GM18867 (cell line): ENCODE measurements around the gene GRB10.

Experiments used
- ATAC-seq: cut with Tn5 transposase; IDR thresholded peaks from one replicate; pipeline ENCODE4 v1.9.1; 2021; ENCODE audit warnings: mild to moderate bottlenecking, moderate library complexity; ENCODE audit not compliant: unreplicated experiment

The GRB10 gene

DNA sequence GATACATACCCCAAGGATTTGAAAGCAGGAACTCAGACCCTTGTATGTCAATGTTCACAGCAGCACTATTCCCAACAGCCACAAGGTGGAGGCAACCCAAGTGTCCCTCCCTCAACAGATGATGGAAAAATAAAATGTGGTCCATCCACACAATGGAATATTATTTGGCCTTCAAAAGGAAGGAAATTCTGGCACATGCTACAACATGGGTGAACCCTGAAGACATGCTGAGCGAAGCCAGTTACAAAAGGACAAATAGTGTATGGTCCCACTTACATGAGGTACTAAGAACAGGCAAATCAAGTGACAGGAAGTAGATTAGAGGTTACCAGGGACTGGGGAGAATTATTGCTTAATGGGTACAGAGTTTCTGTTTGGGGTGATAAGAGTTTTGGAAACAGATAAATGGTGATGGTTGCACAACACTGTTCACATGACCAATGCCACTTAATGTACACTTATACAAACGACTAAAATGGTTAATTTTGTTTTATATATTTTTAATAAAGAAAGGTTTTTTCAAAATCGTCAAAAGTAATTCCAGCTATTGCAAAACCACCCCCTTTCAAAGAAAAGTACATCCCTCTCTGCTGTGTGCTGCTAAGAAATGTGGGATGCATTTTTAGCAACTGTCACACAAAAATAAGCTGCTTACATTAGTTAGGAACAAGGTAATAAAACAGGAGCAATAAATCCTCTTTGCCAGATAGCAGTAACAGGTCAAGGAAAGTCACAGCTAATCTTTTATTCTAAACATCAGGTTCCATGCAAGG is 85.7 kb downstream of the GRB10 start:
- peak; percentile 57 for ATAC-seq

DNA sequence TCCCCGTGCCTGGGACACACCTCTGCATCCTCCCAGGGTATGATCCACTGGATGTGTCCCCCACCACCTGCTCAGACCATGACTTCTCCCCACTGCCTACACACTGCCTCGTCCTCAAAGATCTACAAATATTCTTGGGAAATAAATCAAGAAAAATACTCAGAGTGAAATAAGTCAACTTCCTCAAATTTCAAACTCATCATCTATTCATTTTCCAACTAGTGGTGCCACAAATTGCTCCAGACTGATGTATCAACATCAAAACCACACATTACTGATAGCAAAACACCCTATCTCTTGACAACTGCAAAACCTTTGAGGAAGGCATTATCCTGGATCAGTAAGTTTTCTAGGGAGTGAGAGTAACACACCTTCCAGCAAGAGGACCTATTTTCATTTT is 87.7 kb downstream of the GRB10 start:
- no peak for ATAC-seq

DNA sequence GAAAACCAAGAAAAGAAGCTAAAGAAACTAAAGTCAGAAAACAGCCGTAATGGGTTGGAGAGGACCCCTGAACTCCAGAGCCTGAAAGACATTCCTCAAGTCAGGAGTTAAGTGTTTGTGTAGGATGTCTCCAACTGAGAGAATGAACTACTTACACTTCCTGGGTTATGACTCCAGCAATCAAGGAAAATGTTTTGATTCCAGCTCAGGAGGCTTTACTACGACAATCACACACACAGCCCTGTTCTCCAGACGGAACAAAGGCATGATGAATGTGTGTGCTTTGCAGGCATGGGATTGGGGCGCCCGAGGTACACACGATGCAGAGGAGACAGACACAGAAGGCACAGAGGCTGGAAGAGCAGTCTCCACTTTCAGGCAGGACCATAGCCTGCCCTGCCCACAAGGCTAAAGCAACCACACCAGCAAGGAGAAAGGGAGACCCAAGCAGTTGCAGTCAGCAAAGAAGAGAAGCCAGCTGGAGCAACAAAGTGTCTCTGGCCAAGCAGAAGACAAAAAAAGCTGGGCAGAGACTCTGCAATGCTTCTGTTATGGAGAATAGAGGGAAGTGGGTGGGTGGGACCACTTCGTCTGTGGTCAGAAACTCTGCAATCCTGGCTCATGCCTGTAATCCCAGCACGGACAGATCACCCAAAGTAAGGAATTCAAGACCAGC is 89.1 kb downstream of the GRB10 start:
- no peak for ATAC-seq

DNA sequence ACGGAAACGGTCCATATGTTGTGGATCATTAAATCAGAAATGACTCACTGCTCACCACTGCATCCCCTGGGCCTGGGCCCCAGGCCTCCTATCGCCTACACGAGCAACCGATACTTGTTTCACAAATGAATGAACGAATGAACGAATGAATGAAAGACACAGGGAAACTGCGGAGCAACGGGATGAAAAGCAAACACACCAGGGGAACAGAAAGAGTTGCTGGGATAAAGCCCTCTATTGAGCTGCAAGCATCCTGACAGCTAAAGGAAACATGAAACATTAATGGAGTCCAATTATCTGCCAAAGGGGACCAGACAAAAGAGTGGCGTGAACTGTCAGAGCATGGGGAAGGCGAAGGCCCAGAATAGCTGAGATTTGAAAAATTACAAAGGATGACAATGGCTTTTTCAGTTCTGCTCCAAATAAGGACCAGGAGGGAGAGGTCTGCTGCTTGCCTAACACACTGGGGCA is 92.1 kb downstream of the GRB10 start:
- no peak for ATAC-seq

DNA sequence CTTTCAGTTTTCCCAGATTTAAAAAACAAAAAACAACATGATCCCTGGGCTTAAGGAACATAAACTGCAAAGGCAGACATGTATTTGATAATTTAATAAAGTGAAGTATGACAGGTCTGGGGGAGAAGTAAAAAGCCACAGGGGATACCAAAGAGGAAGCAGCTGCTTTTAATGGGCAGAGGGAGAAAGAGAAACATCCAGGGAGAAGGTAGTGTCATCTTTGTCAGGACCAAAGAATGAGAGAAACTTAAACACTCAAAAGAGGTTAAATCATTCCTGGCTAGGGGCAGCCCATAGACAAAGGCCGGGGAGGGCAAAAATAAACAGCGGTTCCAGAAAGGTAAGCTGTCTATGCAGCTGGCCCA is 94.5 kb downstream of the GRB10 start:
- ATAC-seq, result no peak

DNA sequence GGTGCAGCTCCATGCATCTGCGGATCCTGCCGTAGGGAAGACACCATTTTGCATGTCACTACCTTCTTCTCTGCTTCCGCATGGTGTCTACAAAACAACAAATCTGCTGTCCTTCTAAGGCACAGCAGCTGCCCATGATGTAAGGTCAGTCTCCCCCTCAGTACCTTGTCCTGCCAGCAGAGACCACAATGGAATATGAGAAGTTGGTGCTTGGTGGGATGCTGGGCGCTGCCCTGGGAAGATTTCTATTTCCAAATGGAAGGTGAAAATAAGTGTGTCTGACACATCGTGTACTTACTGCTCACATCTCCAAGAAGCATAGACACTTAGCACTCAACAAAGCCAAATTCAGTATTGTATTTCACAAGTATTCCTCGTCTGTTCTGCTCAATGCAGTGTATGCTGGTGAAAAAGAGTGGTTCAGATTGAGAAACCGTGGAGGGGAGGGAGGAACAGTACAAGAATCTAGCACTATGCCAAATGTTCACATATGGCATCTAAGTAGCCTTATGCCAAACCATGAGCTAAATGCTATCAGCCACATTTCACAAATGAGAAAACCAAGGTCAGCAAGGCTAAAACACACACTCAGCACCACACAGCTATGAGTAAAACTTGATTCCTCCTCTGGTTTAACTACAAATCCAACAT is 95.0 kb downstream of the GRB10 start:
- ATAC-seq, result no peak

DNA sequence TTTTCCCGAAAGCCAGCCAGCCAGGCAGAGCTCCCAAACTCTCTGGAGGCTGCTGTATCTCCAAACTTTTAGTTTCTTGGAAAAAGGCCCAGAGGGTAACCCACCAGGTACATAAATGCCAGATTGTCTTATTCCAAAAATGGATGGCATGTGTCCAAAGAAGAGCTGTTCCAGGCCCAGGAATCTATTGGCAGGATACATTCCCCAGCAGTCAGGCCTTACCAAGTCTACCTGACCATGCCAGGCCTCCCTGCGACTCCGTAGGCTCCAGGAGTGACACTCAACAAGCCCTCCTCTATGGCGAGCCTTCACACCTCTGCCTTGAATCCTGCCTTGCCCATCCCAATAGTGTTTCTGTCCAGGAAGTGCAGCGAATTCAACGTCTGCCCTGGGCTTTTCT is 95.6 kb downstream of the GRB10 start:
- no peak for ATAC-seq

DNA sequence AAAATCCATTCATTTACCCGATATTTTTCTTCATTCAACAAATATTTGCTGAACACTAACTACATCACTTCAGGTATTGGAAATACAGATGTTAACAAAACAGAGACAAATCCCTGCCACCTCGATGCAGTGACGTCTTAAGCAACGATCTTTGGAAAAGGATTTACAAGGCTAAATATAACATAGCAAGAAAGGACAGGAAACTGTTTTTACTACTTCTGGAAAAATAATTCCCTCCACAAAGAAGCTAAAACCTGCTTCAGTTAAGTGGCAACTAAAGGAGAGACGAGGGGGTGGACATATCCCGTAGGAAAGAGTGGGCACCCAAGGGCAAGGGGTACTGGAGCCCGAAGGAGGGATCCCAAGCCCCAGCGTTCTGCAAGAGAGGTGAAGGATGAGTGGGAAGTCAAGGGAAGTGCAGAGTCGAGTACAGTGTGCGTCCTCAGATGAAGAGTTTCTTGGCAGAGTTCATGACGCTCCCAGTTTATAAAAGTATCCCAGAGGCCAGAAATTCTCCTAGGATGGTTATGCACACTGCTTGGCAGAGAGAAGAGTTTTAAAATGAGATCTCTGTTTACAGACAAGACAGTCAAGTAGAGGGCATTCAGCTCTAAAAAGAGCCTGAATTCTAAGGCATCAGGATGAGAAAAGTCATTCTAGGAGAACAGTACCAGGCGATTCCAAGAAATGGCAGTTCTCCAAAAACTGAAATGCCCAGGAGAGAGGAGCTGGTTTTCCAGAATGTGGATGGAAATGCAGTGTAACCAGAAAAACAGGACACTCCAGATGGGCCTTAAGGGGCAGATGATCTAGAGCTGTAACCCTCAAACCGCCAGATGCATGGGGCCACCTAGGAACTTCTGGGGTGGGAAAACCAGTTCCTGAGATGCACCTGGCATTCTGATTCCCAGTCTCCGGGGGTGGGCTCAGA is 97.3 kb downstream of the GRB10 start:
- no peak for ATAC-seq

DNA sequence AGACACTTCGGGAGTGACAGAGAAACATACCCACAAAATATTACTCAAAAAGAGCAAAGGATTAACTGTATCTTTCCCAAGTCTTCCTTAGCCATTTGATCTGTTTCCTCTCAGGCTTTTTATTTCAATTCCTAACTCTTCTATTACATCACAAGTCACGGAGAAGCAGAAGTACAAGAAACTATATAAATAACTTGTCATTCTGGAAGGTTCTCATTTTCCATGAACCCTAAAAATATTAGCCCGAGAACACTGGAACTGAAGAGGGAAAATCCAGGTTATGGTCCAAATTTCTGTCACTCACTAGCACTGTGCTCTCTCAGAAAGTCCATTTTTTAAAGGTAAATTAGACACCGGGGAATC is 98.0 kb downstream of the GRB10 start:
- ATAC-seq, result no peak

DNA sequence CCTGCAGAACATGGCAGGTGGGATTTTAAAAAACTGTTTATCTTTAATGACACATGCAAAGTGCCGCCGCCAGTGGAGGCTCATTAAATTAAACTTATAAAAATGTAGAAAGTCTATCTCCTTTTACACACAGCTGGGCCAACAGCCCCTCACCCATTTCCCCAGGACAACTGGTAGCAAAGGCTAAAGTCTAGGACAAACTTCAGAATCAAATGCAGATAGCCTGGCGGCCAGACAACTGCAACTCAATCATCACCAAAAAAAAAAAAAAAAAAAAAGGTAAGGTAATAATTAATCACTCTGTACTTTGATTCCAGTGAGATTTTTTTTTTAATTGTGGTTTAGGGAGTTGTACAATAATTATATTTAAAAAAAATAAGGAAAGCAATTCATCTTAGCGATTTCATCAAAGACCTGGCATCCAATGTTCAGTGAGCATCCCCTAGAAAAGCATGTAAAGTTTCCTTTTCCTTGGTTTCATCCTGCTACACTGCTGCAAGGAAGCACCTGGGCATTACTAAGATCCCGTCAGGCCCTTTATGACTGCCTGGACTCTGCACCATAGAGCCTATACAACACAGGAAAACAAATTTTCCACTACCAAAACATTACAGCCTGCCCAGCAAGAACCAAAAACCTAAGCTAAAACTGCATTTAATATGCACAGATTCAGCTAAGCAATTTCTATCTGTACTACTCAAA is 98.5 kb downstream of the GRB10 start:
- ATAC-seq, result no peak

DNA sequence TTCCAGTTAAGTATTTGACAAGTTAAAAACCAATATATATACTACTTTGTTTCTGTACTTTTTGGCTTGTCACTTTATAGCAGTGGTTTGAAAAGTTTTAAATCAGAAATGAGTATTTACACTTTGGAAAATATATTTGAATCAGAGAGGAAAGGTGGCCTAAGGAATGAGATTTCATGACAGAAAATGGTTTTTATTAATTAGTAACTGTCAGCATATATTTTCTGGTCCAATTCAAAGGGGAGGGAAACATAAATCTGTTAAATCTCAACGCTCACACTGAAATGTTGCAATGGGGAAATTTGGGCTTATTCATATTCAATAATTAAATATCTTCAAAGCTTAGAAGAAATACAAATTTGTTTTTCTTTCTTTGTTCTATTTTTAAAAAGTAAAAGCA is 100.1 kb downstream of the GRB10 start:
- ATAC-seq, result no peak

DNA sequence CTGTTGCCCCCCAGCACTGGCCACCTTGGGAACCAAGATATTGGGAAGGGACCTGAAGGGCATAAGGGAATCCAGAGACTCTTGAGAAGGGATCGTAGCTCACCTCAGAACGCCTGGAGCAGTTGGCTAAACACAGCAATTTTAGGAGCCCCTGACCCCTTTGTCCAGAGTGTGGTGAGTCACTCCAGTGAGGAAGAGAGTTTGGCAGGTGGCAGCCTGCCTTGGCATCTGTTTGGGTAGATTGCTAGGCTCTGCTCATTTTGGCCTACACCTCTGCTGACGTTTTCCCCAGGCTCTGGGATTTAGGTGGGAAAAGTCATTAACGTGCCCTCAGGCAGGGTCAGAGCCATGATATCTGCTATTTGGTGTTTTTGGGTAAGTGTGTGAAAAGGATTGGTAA is 100.6 kb downstream of the GRB10 start:
- ATAC-seq, result no peak

DNA sequence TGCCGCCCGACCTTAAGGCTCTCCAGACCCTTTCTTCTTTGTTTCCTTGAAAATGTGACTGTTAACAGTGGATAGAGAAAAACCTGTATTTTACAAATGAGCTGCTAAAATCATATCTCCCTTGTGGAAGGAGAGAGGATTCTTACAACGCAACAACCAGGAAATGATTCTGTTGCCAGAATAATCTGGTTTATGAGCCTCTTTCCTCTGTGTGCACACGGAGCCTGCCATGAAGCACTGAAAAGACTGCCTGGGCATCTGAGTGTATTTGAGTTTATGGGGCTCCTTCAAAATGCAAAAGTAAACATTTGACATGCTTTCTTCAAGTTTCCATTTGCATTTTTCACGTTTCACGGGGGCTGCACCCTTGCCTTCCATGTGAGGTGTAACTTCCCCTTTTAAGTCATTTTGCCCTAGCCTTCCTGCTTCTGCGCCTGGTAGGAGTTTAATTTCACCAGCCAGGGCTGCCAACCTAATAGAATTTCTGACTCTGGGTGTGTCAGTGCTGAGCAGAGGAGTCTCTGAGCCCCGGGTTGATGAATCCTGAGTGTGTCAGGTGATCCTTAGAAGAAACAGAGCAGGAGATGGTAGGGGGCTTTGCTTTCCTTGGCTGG is 101.2 kb downstream of the GRB10 start:
- ATAC-seq, result peak; percentile 47

DNA sequence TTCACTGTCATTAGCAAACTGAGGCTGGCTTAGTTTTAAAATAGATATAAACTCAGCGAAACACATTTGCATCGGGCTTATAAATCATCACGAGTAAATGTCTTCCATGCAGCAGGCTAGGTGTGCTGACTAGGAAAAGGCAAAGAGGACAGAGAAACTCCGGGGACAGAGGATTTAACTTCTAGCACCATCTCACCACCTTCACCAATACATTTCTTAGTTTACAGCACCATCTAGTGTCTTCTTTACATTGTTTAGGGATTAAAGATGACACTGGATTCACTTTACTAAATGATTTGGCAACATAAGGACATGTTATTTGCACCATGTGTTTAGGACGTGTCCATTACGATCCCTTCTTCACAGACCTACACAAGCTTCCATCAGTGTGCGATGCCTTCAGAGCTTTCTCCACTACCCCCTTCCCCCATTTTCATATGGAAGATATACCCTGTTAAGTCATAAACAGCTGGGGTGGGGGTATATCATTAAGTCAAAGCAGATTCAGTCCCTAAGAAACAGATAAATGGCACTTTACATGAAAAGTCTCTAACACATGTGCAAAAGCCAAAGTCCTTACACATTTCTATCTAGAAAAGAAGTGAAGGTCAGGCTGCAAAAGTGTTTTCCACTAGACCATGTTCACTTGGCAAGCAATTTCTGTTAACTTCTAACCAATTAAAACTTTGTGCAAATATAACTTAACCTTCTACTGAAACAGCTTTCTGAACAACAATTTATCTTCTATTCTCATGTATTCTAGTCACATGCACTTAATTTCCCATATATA is 103.3 kb downstream of the GRB10 start:
- ATAC-seq, result peak; percentile 78

DNA sequence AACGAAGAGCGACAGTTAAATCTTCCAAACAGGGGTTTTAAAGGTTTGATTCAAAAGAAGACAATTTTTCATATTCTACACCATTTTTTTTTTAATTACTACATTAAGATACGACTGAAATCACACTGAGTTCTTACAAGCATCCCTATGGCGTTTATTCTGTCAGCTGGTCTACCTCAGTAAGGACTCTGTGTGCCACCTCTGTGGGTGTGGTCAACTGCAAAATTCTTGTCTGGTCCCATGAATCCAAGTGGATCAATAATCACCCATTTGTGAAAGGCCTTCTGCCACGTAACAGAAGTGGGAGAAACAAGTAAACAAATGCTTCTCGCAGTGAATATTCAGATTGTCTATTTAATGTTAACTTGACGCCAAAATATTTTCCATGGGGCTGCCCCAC is 104.1 kb downstream of the GRB10 start:
- ATAC-seq, result no peak

DNA sequence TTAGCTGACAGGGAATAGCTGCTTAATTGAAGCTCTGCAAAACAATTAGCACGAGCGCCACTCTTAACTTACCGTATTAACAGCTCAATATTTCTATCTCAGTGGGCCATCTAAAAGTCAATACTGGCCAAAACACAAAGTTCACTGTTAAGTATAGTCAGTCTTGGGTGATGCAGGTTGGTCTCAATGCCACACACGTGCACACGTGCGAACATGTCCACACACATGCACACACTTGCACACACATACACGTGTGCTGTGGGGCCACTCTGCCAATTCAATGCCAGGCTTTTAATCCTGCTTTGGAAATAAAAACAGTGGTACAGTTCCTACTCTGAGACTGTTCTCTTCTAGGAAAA is 105.1 kb downstream of the GRB10 start:
- ATAC-seq, result no peak

DNA sequence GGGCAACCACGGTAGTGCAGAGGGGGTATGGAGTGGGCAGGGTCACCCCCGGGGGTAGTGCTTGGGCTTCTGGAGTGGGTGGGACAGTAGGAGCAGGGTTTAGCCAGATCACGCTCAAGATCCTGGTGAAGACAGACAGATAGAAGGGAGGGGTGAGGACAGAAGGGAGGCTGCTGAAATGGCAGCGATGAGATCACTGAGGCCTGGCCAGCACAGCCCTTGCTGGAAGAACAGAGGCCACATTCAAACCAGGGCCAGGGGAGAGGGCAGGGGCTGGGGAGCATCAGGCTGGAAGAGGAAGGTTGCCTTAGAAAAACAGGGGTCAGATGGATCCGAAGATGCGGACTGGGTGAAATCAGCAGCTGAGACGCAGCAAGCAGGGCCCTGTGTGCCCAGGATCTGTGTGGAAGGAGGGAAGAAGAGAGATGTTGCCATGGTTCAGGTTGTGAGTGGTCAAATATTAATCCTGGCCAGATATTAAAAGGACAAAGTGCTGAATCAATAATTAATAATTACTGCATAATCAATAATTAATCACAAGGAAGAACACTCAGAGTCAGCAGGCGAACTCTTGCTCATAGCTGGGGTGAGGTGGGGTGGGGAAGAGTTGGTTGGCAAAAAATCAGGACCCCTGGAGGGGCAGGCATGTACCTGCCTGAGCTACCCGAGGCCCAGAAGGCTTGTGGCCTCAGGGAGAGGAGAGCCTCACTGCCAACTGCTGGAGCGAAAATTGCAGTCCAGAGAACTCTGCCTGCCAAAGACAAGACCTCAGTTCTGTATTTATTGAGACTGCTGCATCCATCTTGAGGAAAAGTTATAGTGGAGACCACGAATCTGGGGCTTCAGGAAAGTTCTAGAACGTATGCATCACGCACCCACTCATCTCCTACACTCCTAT is 105.7 kb downstream of the GRB10 start:
- ATAC-seq, result no peak

DNA sequence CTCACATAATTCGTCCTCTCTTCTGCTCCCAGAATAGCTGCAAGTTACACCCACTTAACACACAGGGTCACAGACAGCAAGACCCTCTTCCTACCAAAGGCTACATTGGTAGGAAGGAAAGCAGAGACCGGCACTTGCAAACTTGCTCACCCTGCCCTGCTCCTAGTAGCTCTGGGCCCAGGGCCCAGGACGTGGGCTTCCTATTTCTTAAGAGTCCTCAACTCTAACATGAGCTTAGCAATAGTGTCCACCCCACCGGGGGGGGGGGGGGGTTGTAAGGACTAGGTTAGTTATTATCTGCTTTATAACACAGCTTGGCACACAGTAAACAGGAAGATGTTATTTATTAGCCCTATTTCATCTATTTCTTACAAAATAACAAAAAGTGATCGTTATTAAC is 106.6 kb downstream of the GRB10 start:
- no peak for ATAC-seq
